ENCODE measurements around the gene KCNIP4.

KCNIP4 gene

DNA sequence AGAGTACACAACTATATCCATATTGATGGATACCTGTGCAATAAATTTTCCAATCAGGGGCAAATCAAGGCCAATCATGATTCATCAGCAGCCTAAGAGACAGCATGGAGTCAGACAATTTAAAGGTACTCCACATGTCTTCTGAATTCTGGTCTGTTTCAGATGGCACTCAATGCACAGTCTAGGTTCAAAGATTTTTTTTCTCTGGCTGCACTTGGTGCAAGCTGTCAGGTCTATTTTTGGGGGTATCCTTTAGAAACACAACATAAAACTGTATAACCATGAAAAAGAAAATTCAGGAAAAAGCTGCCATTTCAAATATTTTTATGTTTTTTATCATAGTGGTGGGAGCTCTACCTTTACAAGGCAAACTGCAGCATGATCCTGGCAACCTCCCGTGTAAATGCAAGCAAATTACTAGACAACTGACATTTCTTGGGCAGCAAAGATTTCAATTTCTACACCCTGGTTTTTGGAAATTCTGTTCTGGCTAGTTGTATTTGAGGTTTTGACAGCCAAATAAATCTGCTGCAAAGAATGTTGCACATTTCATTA lies 310.3 kb downstream of the KCNIP4 start:
- Histone ChIP-seq H3K27me3 (ENCODE audit: insufficient read depth, low read depth) (no peaks in the 10 kb centered on the region), H3K27ac (no peak overlapping the region), H3K4me2 (no peak overlapping the region), H4K20me1 (ENCODE audit: insufficient read depth) (no peaks in the 10 kb centered on the region), H3K9ac (no peak overlapping the region), H3K79me2 (ENCODE audit: insufficient read depth, low read depth) (no peaks in the 10 kb centered on the region), H3K4me3 (IDR thresholded peaks at IDR 0.05; ENCODE audit: insufficient read depth, low read depth, low read length) (no peak overlapping the region), H3K4me1 (ENCODE audit: low read depth, poor library complexity, severe bottlenecking) (no peaks in the 10 kb centered on the region), H3K36me3 (ENCODE audit: insufficient read depth) (no peaks in the 10 kb centered on the region), H2AFZ (ENCODE audit: low read depth) (no peak overlapping the region)
- TF ChIP-seq, protein P1, sequence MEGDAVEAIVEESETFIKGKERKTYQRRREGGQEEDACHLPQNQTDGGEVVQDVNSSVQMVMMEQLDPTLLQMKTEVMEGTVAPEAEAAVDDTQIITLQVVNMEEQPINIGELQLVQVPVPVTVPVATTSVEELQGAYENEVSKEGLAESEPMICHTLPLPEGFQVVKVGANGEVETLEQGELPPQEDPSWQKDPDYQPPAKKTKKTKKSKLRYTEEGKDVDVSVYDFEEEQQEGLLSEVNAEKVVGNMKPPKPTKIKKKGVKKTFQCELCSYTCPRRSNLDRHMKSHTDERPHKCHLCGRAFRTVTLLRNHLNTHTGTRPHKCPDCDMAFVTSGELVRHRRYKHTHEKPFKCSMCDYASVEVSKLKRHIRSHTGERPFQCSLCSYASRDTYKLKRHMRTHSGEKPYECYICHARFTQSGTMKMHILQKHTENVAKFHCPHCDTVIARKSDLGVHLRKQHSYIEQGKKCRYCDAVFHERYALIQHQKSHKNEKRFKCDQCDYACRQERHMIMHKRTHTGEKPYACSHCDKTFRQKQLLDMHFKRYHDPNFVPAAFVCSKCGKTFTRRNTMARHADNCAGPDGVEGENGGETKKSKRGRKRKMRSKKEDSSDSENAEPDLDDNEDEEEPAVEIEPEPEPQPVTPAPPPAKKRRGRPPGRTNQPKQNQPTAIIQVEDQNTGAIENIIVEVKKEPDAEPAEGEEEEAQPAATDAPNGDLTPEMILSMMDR (conservative IDR thresholded peaks at IDR 0.05; ENCODE audit: low read depth, low read length) = no peak

DNA sequence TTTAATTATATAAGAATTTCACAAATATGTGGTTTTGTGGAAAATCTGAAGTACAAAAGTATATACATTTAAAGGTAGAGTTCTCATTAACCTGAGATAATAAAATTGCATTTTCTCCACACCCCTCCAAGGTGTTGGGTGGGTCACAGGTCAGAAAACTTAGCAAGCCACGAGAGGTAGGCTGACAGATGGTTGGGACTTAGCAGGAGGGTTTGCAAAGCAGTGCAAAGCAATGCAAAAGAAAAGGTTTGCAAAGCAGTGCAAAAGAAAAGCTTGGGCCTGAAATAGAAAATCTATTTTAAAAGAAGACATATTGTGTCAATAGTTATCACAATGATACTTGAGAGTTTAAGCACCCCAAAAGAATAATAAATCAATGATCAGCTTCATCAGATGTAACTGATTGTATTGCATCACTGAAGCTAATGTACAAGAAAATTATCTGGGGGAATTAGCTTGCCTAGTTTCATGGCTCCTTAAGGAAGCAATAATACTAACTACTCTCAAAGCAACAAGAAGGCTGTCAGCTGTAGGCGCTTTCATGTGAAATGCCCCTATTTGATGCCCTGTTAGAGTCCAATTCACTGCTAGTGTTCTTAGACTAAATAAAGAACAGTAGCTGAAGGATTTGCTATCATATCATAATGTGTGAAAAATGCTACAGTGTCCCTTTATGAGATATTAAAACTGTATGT lies 319.5 kb downstream of the KCNIP4 start:
- H3K27ac ChIP-seq = no peak overlapping the region
- H4K20me1 ChIP-seq (ENCODE audit: insufficient read depth) = no peaks in the 10 kb centered on the region
- no peak overlapping the region for H3K9ac ChIP-seq
- no peak overlapping the region for H2AFZ ChIP-seq (ENCODE audit: low read depth)
- H3K79me2 ChIP-seq (ENCODE audit: insufficient read depth, low read depth) = no peaks in the 10 kb centered on the region
- H3K4me1 ChIP-seq (ENCODE audit: low read depth, poor library complexity, severe bottlenecking) = no peaks in the 10 kb centered on the region
- H3K4me3 ChIP-seq (IDR thresholded peaks at IDR 0.05; ENCODE audit: insufficient read depth, low read depth, low read length) = no peak overlapping the region
- no peaks in the 10 kb centered on the region for H3K27me3 ChIP-seq (ENCODE audit: insufficient read depth, low read depth)
- H3K36me3 ChIP-seq (ENCODE audit: insufficient read depth) = no peaks in the 10 kb centered on the region
- no peak overlapping the region for H3K4me2 ChIP-seq
- TF ChIP-seq, protein P1 (conservative IDR thresholded peaks at IDR 0.05; ENCODE audit: low read depth, low read length) = no peak

DNA sequence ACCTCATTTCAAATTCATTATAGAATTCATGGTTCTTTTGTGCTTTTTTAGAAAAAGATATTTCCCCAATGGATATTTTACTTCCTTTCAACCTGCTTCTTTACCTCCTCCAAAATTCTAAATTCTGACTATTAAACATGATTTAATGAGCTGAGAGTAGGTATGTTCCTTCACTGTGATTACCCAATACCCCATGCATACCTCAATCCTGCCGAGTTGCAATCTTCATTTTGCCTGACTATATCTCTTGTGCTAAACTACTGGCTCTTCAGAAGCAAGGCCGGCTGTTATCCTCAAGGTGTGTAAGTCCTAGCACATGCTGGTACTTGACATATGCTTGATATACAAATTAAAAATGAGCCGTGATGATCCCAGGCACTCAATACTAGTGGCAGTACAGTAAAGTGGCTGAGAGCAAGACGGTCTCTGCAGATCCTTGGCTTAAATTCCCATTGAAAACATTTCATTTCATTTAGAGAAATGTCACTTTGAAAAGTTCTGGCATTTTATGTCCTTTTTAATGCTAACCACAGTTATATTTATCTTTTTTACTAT lies 320.4 kb downstream of the KCNIP4 start:
- H2AFZ ChIP-seq (ENCODE audit: low read depth) = no peak overlapping the region
- TF ChIP-seq, protein P1 (conservative IDR thresholded peaks at IDR 0.05; ENCODE audit: low read depth, low read length) = no peak
- H3K79me2 ChIP-seq (ENCODE audit: insufficient read depth, low read depth) = no peaks in the 10 kb centered on the region
- no peaks in the 10 kb centered on the region for H3K36me3 ChIP-seq (ENCODE audit: insufficient read depth)
- H4K20me1 ChIP-seq (ENCODE audit: insufficient read depth) = no peaks in the 10 kb centered on the region
- H3K4me1 ChIP-seq (ENCODE audit: low read depth, poor library complexity, severe bottlenecking) = no peaks in the 10 kb centered on the region
- H3K4me3 ChIP-seq (IDR thresholded peaks at IDR 0.05; ENCODE audit: insufficient read depth, low read depth, low read length) = no peak overlapping the region
- H3K27me3 ChIP-seq (ENCODE audit: insufficient read depth, low read depth) = no peaks in the 10 kb centered on the region
- H3K27ac ChIP-seq = no peak overlapping the region
- no peak overlapping the region for H3K4me2 ChIP-seq
- no peak overlapping the region for H3K9ac ChIP-seq

DNA sequence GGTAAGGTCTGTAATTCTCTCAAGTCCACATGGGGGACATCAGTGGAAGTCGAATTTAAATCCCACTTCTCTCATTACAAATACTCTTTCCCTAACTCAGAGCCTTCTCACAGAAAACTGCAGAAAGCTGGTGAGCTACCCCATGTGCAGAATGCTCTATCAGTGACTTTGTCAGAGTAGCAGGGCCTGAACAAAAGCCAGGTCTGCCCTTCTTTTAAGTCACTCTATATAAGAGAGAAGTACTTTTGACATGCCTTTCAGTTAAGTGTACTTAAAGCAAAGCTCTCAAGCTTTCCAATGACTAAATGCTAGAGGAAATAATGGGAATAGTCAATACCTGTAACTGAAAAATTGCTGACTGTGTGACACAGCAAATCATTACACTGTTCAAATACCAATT lies 323.1 kb downstream of the KCNIP4 start:
- TF ChIP-seq, protein P1 (conservative IDR thresholded peaks at IDR 0.05; ENCODE audit: low read depth, low read length) = no peak
- H3K4me1 ChIP-seq (ENCODE audit: low read depth, poor library complexity, severe bottlenecking) = no peaks in the 10 kb centered on the region
- H3K9ac ChIP-seq = no peak overlapping the region
- H3K27ac ChIP-seq = no peak overlapping the region
- H3K79me2 ChIP-seq (ENCODE audit: insufficient read depth, low read depth) = no peaks in the 10 kb centered on the region
- no peak overlapping the region for H2AFZ ChIP-seq (ENCODE audit: low read depth)
- H3K27me3 ChIP-seq (ENCODE audit: insufficient read depth, low read depth) = no peaks in the 10 kb centered on the region
- H3K4me3 ChIP-seq (IDR thresholded peaks at IDR 0.05; ENCODE audit: insufficient read depth, low read depth, low read length) = no peak overlapping the region
- H3K36me3 ChIP-seq (ENCODE audit: insufficient read depth) = no peaks in the 10 kb centered on the region
- no peaks in the 10 kb centered on the region for H4K20me1 ChIP-seq (ENCODE audit: insufficient read depth)
- no peak overlapping the region for H3K4me2 ChIP-seq

Measured in KMS-11 (cell line).